Mucosa of rectum (tissue), 2 donors: ENCODE data around the gene EPS8L1.

ENCODE experiments used
- H3K27ac ChIP-seq, 2 donors: one replicate each; pipeline ENCODE4 v1.7.0; 2013; ENCODE audit warnings: inconsistent platforms in 2 of 2, low read depth in 2 of 2, low read length in 2 of 2
- H3K27me3 ChIP-seq, 2 donors: one replicate each; pipeline ENCODE4 v1.7.0; 2013; ENCODE audit warnings: low read length in 2 of 2; ENCODE audit not compliant: control insufficient read depth in 2 of 2, insufficient read depth in 2 of 2
- H3K36me3 ChIP-seq, 2 donors: one replicate each; pipeline ENCODE4 v1.7.0; 2013; ENCODE audit warnings: low read length in 2 of 2; ENCODE audit not compliant: control insufficient read depth in 2 of 2, insufficient read depth in 2 of 2
- H3K4me1 ChIP-seq, 2 donors: one replicate each; pipeline ENCODE4 v1.7.0; 2013; ENCODE audit warnings: low read length in 2 of 2, mild to moderate bottlenecking in 1 of 2; ENCODE audit not compliant: control insufficient read depth in 2 of 2, insufficient read depth in 2 of 2
- H3K4me3 ChIP-seq, 2 donors: one replicate each; pipeline ENCODE4 v1.7.0; 2013; ENCODE audit warnings: low read length in 2 of 2
- H3K9ac ChIP-seq, 2 donors: one replicate each; pipeline ENCODE4 v1.7.0; 2013; ENCODE audit warnings: low read length in 2 of 2, low read depth in 1 of 2, mild to moderate bottlenecking in 1 of 2
- H3K9me3 ChIP-seq, 2 donors: one replicate each; pipeline ENCODE4 v1.7.0; 2013; ENCODE audit warnings: low read length in 2 of 2; ENCODE audit not compliant: control insufficient read depth in 2 of 2
- donor health status: healthy.
- donor health status: Normal muscosa, but diverticular disease.

Gene EPS8L1

DNA sequence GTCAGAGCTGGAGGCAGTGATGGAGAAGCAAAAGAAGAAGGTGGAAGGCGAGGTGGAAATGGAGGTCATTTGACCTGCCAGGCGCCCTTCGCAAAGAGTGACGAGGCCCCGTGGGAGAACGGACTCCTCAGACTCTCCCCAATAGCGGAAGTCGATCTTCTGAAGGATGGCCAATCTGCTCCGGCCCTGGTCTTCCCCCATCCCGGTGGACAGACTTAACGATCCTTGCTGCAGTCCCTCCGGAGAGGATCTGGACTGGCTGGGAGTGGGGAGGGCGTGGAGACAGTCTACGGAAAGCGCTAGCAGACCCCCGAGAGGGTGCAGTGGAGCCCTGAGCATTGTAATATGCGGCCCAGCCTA lies 11.9 kb downstream of the EPS8L1 start:
- Histone ChIP-seq H3K4me3 (peak overlapping the region; percentile 59 to 63), H3K27me3 (peaks cover 2 to 5% of the 10 kb centered on the region in 2 donors), H3K9ac (peak overlapping the region; percentile 6 to 43), H3K9me3 (no peaks in the 10 kb centered on the region), H3K27ac (no peak overlapping the region), H3K36me3 (peaks cover 6 to 13% of the 10 kb centered on the region in 2 donors), H3K4me1 (peaks cover 8 to 14% of the 10 kb centered on the region in 2 donors)

DNA sequence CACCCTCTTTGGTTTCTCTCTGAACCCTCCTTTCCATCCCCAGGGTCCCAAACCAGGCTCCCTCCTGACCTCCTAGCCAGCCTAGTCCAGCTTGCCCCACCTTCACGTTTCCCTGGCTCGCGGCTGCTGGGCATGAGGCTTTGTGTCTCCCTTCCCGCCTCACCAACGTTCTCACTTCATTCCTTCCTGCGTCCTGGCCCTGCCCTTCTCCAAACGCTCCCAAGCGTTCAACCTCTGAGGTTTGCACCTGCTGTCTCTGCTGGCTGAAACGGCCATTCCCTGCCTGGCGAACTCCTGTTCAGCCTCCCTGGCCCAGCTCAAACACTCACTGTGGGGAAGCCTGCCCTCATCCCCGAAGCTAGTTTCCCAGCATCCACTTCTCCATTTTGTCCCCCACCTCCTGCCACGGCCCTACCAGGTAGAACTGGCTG lies 12.4 kb downstream of the EPS8L1 start:
- Histone ChIP-seq H3K27me3 (peaks cover 2 to 5% of the 10 kb centered on the region in 2 donors), H3K4me1 (peaks cover 8 to 14% of the 10 kb centered on the region in 2 donors), H3K9ac (peak overlapping the region in 1 of 2 donors; percentile 6), H3K27ac (no peak overlapping the region), H3K36me3 (peaks cover 6 to 13% of the 10 kb centered on the region in 2 donors), H3K4me3 (peak overlapping the region in 1 of 2 donors; percentile 59), H3K9me3 (no peaks in the 10 kb centered on the region)

DNA sequence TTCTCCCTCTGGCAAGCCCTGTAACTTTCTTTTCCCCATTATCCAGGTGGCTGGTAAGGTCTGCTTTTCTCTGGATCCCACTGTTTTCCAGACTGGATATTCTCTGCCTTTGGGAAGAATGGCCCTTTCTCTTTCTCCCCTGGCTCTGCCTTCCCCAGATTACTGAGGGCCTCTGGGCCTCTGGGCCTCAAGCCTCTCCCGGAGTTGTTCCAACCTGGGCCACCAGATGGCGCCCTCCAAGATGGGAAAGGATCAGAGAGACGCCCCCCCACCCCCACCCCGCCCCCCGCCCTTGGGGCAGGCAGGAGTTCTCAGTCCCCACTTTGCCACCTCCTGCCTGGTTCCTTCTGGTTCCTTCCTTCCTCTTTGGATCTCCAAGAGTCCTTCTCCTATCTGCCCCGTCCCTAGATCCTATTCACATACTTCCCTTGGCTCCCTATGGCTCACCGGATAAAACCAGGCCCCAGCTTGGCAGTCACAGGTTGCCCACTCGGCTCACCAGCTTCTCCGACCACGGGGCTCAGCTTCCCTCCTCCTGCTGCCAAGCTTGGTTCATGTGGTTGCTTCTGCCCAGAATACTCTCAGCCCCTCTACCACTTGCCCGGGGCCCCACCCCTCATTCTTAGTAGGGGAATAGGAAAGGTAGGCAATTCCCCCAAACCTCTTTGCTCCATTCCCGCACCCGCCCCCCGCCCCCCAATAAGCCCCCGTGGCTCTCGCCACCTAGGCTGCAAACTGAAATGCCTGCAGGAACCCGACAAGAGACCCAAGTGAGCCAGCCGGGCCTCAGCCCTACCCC lies 13.1 kb downstream of the EPS8L1 start:
- peaks cover 2 to 5% of the 10 kb centered on the region in 2 donors for H3K27me3 ChIP-seq
- H3K27ac ChIP-seq, result no peak overlapping the region
- no peak overlapping the region for H3K4me3 ChIP-seq
- H3K9me3 ChIP-seq, result no peaks in the 10 kb centered on the region
- H3K9ac ChIP-seq, result no peak overlapping the region
- peaks cover 6 to 13% of the 10 kb centered on the region in 2 donors for H3K36me3 ChIP-seq
- H3K4me1 ChIP-seq, result peaks cover 8 to 14% of the 10 kb centered on the region in 2 donors

DNA sequence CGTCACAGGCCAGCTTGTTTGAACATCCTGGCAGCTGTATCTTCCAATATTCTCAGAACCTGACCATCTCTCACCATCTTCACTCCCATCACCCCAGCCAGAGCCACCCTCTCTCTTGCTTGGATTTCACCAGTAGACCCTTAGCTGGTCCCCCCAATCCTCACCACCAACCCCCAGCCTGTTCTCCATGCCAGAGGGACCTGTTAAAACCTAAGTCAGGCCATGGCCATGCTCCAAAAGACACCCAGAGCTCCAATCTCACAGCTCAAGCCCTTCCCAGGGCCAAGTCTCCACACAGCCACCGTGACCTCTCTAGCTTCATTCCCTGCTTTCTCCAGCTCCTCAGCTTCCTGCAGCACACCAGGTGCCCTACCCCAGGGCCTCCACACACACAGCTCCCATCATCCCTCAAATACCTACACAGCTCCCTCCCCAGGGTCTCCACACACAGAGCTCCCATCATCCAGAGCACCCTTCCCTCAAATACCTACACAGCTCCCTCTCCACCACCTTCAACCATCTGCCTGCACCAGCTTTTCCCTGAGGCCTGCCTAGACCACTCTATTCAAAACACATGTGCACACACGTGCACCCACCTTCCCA lies 13.8 kb downstream of the EPS8L1 start:
- Histone ChIP-seq H3K36me3 (peaks cover 8 to 16% of the 10 kb centered on the region in 2 donors), H3K4me1 (peaks cover 8 to 14% of the 10 kb centered on the region in 2 donors), H3K27ac (no peak overlapping the region), H3K27me3 (peaks cover under 1 to 5% of the 10 kb centered on the region in 2 donors), H3K4me3 (no peak overlapping the region), H3K9me3 (no peaks in the 10 kb centered on the region), H3K9ac (no peak overlapping the region)

DNA sequence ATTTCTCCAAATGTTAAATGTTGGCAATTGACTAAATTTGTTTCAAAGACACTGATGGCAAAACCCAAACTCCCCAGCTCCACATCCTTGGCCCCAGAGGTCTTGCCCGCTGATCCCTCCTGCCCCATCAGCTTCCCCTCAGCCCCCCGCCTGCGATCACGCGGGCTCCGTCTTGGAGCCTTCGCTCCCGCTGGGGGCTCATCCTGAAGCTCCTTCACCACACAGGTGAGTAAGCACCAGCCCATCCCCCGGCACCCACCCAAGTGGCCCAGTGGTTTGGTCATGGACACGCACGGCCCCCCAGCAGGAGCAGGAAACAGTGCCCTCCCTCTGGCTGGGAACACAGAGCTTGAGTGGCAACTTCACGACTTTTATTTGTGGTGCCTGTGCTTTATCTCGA lies 14.9 kb downstream of the EPS8L1 start:
- H3K4me3 ChIP-seq, result no peak overlapping the region
- H3K36me3 ChIP-seq, result peaks cover 18 to 24% of the 10 kb centered on the region in 2 donors
- no peaks in the 10 kb centered on the region for H3K9me3 ChIP-seq
- H3K27me3 ChIP-seq, result peaks cover 0 to 5% of the 10 kb centered on the region in 2 donors
- H3K27ac ChIP-seq, result no peak overlapping the region
- peaks cover 8 to 14% of the 10 kb centered on the region in 2 donors for H3K4me1 ChIP-seq
- H3K9ac ChIP-seq, result no peak overlapping the region

DNA sequence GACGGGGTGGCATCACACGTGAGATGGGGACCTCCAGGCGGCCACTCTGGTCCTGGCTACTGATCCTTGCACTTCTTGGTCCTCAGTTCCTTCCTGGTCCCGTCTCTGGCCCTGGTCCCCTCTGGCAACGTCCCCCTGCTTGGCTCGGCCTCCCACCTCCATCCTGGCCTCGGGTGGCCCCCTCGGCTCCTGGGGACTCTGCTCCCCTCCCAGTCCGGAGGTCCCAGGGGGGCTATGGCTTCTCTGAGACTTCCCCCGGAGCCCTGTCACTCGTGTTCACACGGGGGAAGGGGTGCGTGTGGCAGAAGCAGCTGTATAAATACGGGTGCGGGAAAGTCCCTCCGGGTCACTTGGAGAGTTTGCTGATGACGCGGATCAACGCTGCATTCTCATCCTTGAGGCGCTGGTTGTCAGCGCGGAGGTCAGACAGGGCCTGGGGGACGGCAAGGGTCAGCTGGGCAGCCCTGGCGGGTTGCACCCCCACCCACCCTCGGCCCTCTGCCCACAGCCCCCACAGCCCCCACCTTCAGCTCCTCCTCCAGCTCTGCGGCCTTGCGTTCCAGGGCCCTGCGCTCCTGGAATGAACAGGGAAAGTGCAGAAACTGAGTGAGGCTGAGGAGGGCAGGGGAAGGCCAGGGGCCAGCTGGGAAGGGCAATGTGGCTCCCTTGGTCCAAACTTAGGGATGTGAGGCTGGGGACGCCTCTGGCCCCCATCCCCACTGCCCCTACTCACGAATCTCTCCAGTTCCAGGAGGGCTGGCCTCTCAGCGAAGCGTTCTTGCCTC lies 15.6 kb downstream of the EPS8L1 start:
- no peaks in the 10 kb centered on the region for H3K9me3 ChIP-seq
- peaks cover 0 to 5% of the 10 kb centered on the region in 2 donors for H3K27me3 ChIP-seq
- no peak overlapping the region for H3K4me3 ChIP-seq
- H3K4me1 ChIP-seq, result peaks cover 8 to 14% of the 10 kb centered on the region in 2 donors
- H3K9ac ChIP-seq, result no peak overlapping the region
- H3K27ac ChIP-seq, result no peak overlapping the region
- H3K36me3 ChIP-seq, result peaks cover 18 to 24% of the 10 kb centered on the region in 2 donors

DNA sequence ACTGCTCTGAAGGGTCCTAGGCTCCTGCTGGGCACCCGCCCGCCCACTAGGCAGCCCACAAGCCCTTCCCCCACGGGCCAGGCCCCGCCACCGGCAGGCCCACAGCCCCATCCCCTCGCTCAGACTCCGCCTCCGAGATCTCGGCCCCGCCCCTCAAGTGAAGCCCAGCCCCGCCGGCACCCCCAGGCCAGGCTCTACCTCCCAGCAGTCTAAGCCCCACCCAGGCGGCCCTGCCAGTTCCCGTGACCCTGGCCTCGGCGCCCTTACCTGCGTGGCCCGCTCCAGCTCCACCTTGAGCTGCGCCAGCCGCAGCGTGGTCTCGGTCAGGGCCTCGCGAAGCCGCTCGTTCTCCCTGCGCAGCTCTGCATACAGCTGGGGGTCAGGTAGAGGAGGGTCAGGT lies 16.3 kb downstream of the EPS8L1 start:
- Histone ChIP-seq H3K9me3 (no peaks in the 10 kb centered on the region), H3K4me1 (peaks cover 8 to 9% of the 10 kb centered on the region in 2 donors), H3K4me3 (no peak overlapping the region), H3K36me3 (peaks cover 18 to 24% of the 10 kb centered on the region in 2 donors), H3K9ac (no peak overlapping the region), H3K27ac (no peak overlapping the region), H3K27me3 (peaks cover 0 to 5% of the 10 kb centered on the region in 2 donors)

DNA sequence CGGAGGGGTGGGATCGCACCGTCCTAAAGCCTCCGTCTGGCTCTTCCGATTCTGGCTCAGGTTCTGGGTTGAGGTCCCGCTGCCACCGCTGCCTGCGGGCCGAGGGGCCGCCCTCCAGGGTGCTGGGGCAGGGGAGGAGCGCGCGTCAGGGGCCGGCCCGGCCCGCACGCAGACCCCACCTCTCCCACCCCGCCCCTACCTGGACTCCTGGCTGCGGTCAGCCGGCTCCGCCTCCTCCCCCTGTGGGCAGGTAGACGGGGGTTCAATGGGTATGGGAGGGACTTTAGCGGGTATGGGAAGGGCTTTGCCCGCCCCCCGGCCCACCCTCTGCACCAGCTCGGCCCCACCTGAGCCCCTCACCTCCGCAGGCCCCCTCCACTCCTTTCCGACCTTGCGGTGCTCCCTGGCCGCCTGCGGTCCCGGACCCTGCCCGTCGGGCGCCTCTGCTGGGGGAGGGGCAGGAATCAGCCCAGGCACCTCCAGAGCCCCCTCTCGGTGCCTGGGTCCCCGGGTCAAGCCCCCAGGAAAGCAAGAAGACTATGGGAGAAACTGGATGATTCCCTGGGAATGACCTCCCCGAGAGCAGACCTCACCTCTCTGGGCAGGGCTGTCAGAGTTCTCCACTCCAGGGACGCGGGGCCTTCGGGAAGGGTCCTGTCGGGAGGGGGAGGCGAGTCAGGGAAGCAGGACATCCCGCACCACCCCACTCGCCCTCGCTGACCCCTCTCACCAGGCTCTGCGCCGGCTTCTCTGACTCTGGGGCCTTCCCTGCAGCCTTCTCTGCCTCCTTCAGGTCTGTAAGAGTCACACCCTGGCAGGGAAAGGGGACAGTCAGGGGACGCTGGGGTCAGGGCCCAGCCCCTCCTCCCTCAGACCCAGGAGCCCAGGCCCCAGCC lies 17.0 kb downstream of the EPS8L1 start:
- peaks cover 18 to 24% of the 10 kb centered on the region in 2 donors for H3K36me3 ChIP-seq

DNA sequence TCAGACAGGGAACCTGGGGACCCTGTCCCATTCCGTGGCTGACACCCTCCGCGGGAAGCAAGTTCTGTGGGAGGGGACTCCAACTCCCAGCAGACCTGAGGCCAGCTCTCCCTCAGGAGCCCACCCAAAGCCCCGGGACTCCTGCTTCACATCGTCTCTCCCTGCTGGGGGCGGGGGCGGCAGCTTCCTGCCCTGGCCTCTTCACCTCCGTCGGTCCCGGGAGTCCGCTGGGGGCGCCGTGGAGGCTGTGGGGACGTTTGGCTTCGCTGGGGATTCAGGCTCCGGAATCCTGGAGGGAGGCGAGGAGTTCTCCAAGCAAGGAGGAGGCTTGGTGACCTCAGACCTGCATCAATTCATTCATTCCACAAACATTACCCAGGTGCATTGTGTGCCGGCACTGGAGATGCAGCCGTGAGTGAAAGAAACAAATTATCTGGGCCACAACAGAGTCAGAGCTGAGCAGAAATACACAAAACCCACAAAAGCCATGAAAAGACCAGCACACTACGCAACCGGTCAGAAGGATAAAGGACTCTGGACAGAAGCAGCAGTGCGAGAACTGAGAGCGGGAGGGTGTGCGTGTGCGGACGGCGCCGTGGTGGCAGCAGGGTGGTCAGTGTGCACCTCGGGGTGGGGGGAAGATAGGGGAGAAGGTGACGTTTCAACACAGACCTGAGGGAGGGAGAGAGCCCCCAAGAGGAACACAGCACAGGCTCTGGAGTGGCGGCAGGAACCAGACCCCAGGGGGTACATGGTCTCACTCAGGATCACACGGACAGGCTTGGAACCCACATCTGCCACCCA lies 19.0 kb downstream of the EPS8L1 start:
- Histone ChIP-seq H3K36me3 (peaks cover 18 to 29% of the 10 kb centered on the region in 2 donors), H3K27me3 (no peaks in the 10 kb centered on the region), H3K27ac (no peak overlapping the region)

More for the DNA sequence above, 17.0 kb downstream of the EPS8L1 start:
- H3K9me3 ChIP-seq, result no peaks in the 10 kb centered on the region
- peaks cover 3% of the 10 kb centered on the region in 2 donors for H3K4me1 ChIP-seq
- no peak overlapping the region for H3K27ac ChIP-seq
- peaks cover 0 to 2% of the 10 kb centered on the region in 2 donors for H3K27me3 ChIP-seq
- H3K4me3 ChIP-seq, result no peak overlapping the region
- no peak overlapping the region for H3K9ac ChIP-seq

More for the DNA sequence above, 19.0 kb downstream of the EPS8L1 start:
- H3K4me3 ChIP-seq, result no peak overlapping the region
- no peak overlapping the region for H3K9ac ChIP-seq
- no peaks in the 10 kb centered on the region for H3K4me1 ChIP-seq
- H3K9me3 ChIP-seq, result no peaks in the 10 kb centered on the region
